AG04449 (cell line): Measurements from ENCODE around the gene PI4K2B.
A peak's percentile ranks its signal among the peaks of the same experiment; 100 is the strongest.

Source experiments
- CTCF ChIA-PET: fragments of 350-600 bp; formaldehyde crosslinking; extraction: SDS; loops from one replicate; lab custom pipeline; 2021; ENCODE audit warnings: antibody characterized with exemption; lab: Yijun Ruan, JAX
- POLR2A ChIA-PET: fragments of 400-600, 350-600 bp; formaldehyde crosslinking; extraction: SDS; loops from one replicate; lab custom pipeline; 2020; ENCODE audit warnings: antibody characterized with exemption, inconsistent platforms; lab: Yijun Ruan, JAX
- DNase-seq: peaks from one replicate; pipeline ENCODE4 v3.0.0-alpha.2; 2010; ENCODE audit warnings: low read depth, low spot score
- H3K4me3 ChIP-seq: 2 replicates; pipeline ENCODE4 v1.5.1; 2011; ENCODE audit warnings: low read depth, mild to moderate bottlenecking, control low read depth, low read length
- CTCF ChIP-seq: IDR thresholded peaks from one replicate; pipeline ENCODE4 v1.5.1; 2011; ENCODE audit warnings: mild to moderate bottlenecking, moderate library complexity, low read length, control low read depth, inconsistent platforms; ENCODE audit not compliant: insufficient read depth; ENCODE audit errors: missing control alignments

The PI4K2B gene

GRCh38 chr4:25233737-25234389, at the start of gene PI4K2B:
Gene PI4K2B (plus strand): TSS chr4:25234033. CDS start chr4:25234164, 131 bp downstream.
- ChIA-PET POLR2A (interaction anchor here (0.5 to 1.3 kb wide), 2 partner anchors 79 to 89 kb away, joined by 3 to 6 read pairs; partner anchors contain the start of gene ZCCHC4), CTCF (interaction anchor here (0.7 to 2.4 kb wide), 8 partner anchors 23 to 134 kb away, joined by 3 to 14 read pairs (median 3); partner anchors contain the start of gene ZCCHC4)
- DNase-seq = no peak
- no peak for TF ChIP-seq CTCF
- H3K4me3 ChIP-seq = peak within 1 kb of the TSS; percentile 91

GRCh38 chr4:25184056-25184455, 49.8 kb upstream of the PI4K2B start:
- DNase-seq = no peak
- ChIA-PET POLR2A (no interaction called here), CTCF (no interaction called here)
- no peak for TF ChIP-seq CTCF
- H3K4me3 ChIP-seq = no peak overlapping the region

GRCh38 chr4:25190407-25190806, 43.4 kb upstream of the PI4K2B start:
- DNase-seq = no peak
- CTCF ChIA-PET = no interaction called here
- no peak overlapping the region for H3K4me3 ChIP-seq
- POLR2A ChIA-PET = no interaction called here
- TF ChIP-seq CTCF = no peak

- CTCF ChIA-PET = interaction anchor here (0.8 kb wide), 1 partner anchor 11 kb away, joined by 3 read pairs; no protein-coding TSS in a partner anchor
- POLR2A ChIA-PET = no interaction called here
These were observed 35.1 kb upstream of the PI4K2B start for GRCh38 chr4:25198713-25199112.

GRCh38 chr4:25207997-25208396, 25.8 kb upstream of the PI4K2B start:
- ChIA-PET POLR2A (no interaction called here), CTCF (no interaction called here)
- no peak for TF ChIP-seq CTCF
- DNase-seq = no peak
- H3K4me3 ChIP-seq = no peak overlapping the region

More at GRCh38 chr4:25198713-25199112, 35.1 kb upstream of the PI4K2B start:
- no peak for DNase-seq
- TF ChIP-seq CTCF = no peak
- H3K4me3 ChIP-seq = no peak overlapping the region

GRCh38 chr4:25209702-25210101, 24.1 kb upstream of the PI4K2B start:
- TF ChIP-seq CTCF = no peak
- CTCF ChIA-PET = interaction anchor here (1.1 to 1.2 kb wide), 2 partner anchors 27 to 103 kb away, joined by 3 read pairs; partner anchors contain the start of gene ZCCHC4
- no peak for DNase-seq
- no peak overlapping the region for H3K4me3 ChIP-seq
- POLR2A ChIA-PET = no interaction called here
